Keratinocyte (primary cell): ENCODE data around the gene WLS. TPM values are rescaled to one million over a fixed set of nuclear protein-coding genes. Genes with fewer than 3 reads are reported as not detected.

Experiments used
- DNase-seq: peaks from one replicate; pipeline ENCODE4 v3.0.0-alpha.2; 2011; ENCODE audit warnings: low read depth, missing footprints, low spot score
- FAIRE-seq: peaks from 2 replicates; lab custom pipeline; 2011; peaks lifted over from hg19 to GRCh38; lab: Jason Lieb, UNC
- H2AFZ ChIP-seq: 2 replicates; pipeline ENCODE4 v1.6.0; 2012; ENCODE audit warnings: low read length, control low read depth, inconsistent platforms; ENCODE audit not compliant: control insufficient read depth
- H3K27ac ChIP-seq: 2 replicates; pipeline ENCODE4 v1.5.1; 2011; ENCODE audit warnings: low read length; ENCODE audit not compliant: control insufficient read depth, insufficient read depth
- H3K27me3 ChIP-seq: 3 replicates; pipeline ENCODE4 v1.6.0; 2011; ENCODE audit warnings: low read length; ENCODE audit not compliant: control insufficient read depth, insufficient read depth; ENCODE audit errors: extremely low read depth
- H3K36me3 ChIP-seq, 2 experiments: 2 replicates in 1 of 2; 3 replicates in 1 of 2; pipeline ENCODE4 v1.5.1; 2011; ENCODE audit warnings: low read length in 2 of 2, mild to moderate bottlenecking in 1 of 2; ENCODE audit not compliant: control insufficient read depth in 2 of 2, insufficient read depth in 2 of 2; ENCODE audit errors: extremely low read depth in 1 of 2
- H3K4me1 ChIP-seq: 3 replicates; pipeline ENCODE4 v1.5.1; 2011; ENCODE audit warnings: low read length; ENCODE audit not compliant: control insufficient read depth, insufficient read depth; ENCODE audit errors: extremely low read depth
- H3K4me2 ChIP-seq: 3 replicates; pipeline ENCODE4 v1.6.0; 2011; ENCODE audit warnings: low read depth, low read length; ENCODE audit not compliant: control insufficient read depth, insufficient read depth; ENCODE audit errors: extremely low read depth
- H3K4me3 ChIP-seq, 3 experiments: fragments of 200-600 bp in 1 of 3; sonication (generic) in 1 of 3; 2 replicates in 2 of 3; 3 replicates in 1 of 3; pipeline ENCODE4 v1.5.1; 2011 to 2016; ENCODE audit warnings: low read length in 3 of 3, mild to moderate bottlenecking in 3 of 3, control low read depth in 2 of 3, inconsistent platforms in 1 of 3, low read depth in 1 of 3, mixed read lengths in 1 of 3, mixed run types in 1 of 3, moderate library complexity in 1 of 3; ENCODE audit not compliant: control insufficient read depth in 2 of 3, insufficient read depth in 2 of 3; ENCODE audit errors: extremely low read depth in 1 of 3
- H3K79me2 ChIP-seq: 2 replicates; pipeline ENCODE4 v1.6.0; 2012; ENCODE audit warnings: low read length; ENCODE audit not compliant: control insufficient read depth, insufficient read depth
- H3K9ac ChIP-seq: 3 replicates; pipeline ENCODE4 v1.6.0; 2011; ENCODE audit warnings: low read length; ENCODE audit not compliant: control insufficient read depth, insufficient read depth; ENCODE audit errors: extremely low read depth
- H3K9me1 ChIP-seq: 3 replicates; pipeline ENCODE4 v1.6.0; 2011; ENCODE audit warnings: low read length; ENCODE audit not compliant: control insufficient read depth, insufficient read depth; ENCODE audit errors: extremely low read depth
- H3K9me3 ChIP-seq: 2 replicates; pipeline ENCODE4 v1.5.1; 2012; ENCODE audit warnings: low read depth, low read length; ENCODE audit not compliant: control insufficient read depth
- H4K20me1 ChIP-seq: 3 replicates; pipeline ENCODE4 v1.6.0; 2011; ENCODE audit warnings: low read length; ENCODE audit not compliant: control insufficient read depth, insufficient read depth; ENCODE audit errors: extremely low read depth
- CTCF ChIP-seq, 3 experiments: IDR thresholded peaks in 1 of 3; conservative IDR thresholded peaks in 1 of 3; optimal IDR thresholded peaks in 1 of 3; 2 replicates in 2 of 3; 3 replicates in 1 of 3; pipeline versions ENCODE3 to v1.5.1; 2011; ENCODE audit warnings: low read length in 3 of 3, mild to moderate bottlenecking in 3 of 3, moderate library complexity in 2 of 3, control low read depth in 1 of 3, inconsistent platforms in 1 of 3; ENCODE audit not compliant: insufficient read depth in 2 of 3; ENCODE audit errors: extremely low read depth in 1 of 3
- EZH2 ChIP-seq: IDR thresholded peaks from one replicate; pipeline ENCODE4 v1.6.1; 2012; ENCODE audit warnings: inconsistent platforms, mild to moderate bottlenecking, low read length, moderate library complexity
- dilution Hi-C: fragments of 300-500 bp; cut with MboI; formaldehyde crosslinking; loops from one replicate; pipeline ENCODE4 v1.7.0; 2020; ENCODE audit warnings: low sequenced_read_pairs; ENCODE audit not compliant: extremely low pct_ligation_motif_present
- polyA plus RNA-seq, 5 experiments: library from polyadenylated mRNA; depleted of rRNA in 3 of 5; stranded (reverse) in 3 of 5; stranded (forward) in 1 of 5; unstranded in 1 of 5; fragments of >200 nt; gene quantifications; 1 replicate in 1 of 5; 2 replicates in 3 of 5; 3 replicates in 1 of 5; pipeline versions ENCODE4 v1.2.1 to v1.2.3, GENCODE V29; 2011 to 2012; ENCODE audit warnings: missing spikeins in 2 of 5, low read depth in 1 of 5, low replicate concordance in 1 of 5

WLS gene
- polyA plus RNA-seq, 1 donor (not counting 4 experiments of a cell fraction or from before 2014, with no cell fraction given): 92.4 TPM

- peaks cover 6% of the 10 kb centered on the region for H3K79me2 ChIP-seq
- FAIRE-seq (peak; percentile 76), DNase-seq (no peak)
- no peak overlapping the region for H3K4me3 ChIP-seq
- no peaks in the 10 kb centered on the region for H4K20me1 ChIP-seq
- dilution Hi-C loops: no loop called here
- H3K4me1 ChIP-seq: peaks cover 35% of the 10 kb centered on the region
- no peak overlapping the region for H2AFZ ChIP-seq
- no peaks in the 10 kb centered on the region for H3K27me3 ChIP-seq
- H3K9me3 ChIP-seq: no peaks in the 10 kb centered on the region
- peaks cover 2% of the 10 kb centered on the region for H3K9me1 ChIP-seq
- H3K4me2 ChIP-seq: peak overlapping the region; percentile 53
- no peak for TF ChIP-seq CTCF (optimal IDR thresholded peaks at IDR 0.05 in 1 of 3, IDR thresholded peaks at IDR 0.05 in 1 of 3, conservative IDR thresholded peaks at IDR 0.05 in 1 of 3; ENCODE audit: extremely low read depth in 1 of 3, insufficient read depth in 2 of 3, low read length in 3 of 3)
- TF ChIP-seq EZH2: no peak
- no peak overlapping the region for H3K9ac ChIP-seq
- H3K36me3 ChIP-seq: no peaks in the 10 kb centered on the region
- peak overlapping the region; percentile 15 for H3K27ac ChIP-seq
These were observed 57.6 kb downstream of the WLS start for GRCh38 chr1:68174738-68175113.

GRCh38 chr1:68173936-68174737 lies 58.2 kb downstream of the WLS start:
- DNase-seq: no peak
- dilution Hi-C loops: no loop called here
- H3K27ac ChIP-seq: peak overlapping the region; percentile 15
- H3K79me2 ChIP-seq: peaks cover 6% of the 10 kb centered on the region
- no peaks in the 10 kb centered on the region for H3K9me3 ChIP-seq
- H3K9me1 ChIP-seq: peaks cover 2% of the 10 kb centered on the region
- FAIRE-seq: peak; percentile 92
- no peak for TF ChIP-seq CTCF (optimal IDR thresholded peaks at IDR 0.05 in 1 of 3, IDR thresholded peaks at IDR 0.05 in 1 of 3, conservative IDR thresholded peaks at IDR 0.05 in 1 of 3; ENCODE audit: extremely low read depth in 1 of 3, insufficient read depth in 2 of 3, low read length in 3 of 3)
- TF ChIP-seq EZH2: no peak
- H3K36me3 ChIP-seq: no peaks in the 10 kb centered on the region
- no peak overlapping the region for H2AFZ ChIP-seq
- peaks cover 34% of the 10 kb centered on the region for H3K4me1 ChIP-seq
- H3K27me3 ChIP-seq: no peaks in the 10 kb centered on the region
- no peaks in the 10 kb centered on the region for H4K20me1 ChIP-seq
- no peak overlapping the region for H3K9ac ChIP-seq
- peak overlapping the region in 1 of 3 experiments; percentile 20 for H3K4me3 ChIP-seq
- H3K4me2 ChIP-seq: peak overlapping the region; percentile 53
